Activated naive CD4-positive, alpha-beta T cell treated with Interleukin-2 at 50 U/mL for 16 hours (primary cell): Measurements from ENCODE around the gene CKB.

ENCODE experiments used
- DNase-seq: peaks from one replicate; pipeline ENCODE4 v3.0.0-alpha.2; 2020

The CKB gene

DNA sequence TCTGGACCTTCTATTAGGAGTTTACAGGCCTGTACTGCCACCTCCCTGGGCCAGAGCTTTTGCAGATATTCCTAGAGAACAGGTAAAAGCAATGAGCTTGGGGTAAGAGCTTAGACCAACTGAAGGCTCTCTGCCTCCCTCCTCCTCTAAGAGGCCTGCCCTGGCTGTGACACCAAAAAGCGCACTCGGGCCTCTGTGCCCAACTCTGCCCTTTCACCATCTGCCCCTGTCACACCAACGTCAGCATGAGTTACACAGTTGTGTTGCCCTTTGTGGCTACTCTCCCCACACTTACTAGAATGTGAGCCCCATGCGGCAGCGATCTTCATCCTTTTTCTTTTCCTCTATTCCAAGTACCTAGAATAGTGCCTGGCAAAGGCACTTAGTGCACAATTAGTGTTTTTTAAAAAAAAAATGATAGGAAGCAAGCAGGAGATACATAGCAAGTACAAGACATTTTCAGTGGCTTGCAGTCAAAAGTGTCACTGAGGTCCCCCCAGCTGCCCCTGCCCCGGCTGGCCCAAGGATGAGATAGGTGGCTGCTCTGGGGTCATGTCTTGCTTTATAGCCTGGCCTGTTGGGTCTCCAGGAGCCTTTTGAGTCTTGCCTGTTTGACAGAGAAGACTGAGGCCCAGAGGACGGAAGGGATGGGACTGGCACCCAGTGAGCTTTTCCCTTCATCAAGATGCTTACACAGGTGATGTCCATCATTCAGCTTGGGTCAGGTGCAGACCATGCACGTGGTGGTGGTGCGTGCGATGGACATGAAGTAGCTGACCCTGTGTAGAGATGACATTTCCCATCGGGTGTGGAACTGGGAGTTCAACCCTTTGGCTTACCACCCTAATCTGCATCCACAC, 12.5 kb downstream of the CKB start:
- no peak for DNase-seq

DNA sequence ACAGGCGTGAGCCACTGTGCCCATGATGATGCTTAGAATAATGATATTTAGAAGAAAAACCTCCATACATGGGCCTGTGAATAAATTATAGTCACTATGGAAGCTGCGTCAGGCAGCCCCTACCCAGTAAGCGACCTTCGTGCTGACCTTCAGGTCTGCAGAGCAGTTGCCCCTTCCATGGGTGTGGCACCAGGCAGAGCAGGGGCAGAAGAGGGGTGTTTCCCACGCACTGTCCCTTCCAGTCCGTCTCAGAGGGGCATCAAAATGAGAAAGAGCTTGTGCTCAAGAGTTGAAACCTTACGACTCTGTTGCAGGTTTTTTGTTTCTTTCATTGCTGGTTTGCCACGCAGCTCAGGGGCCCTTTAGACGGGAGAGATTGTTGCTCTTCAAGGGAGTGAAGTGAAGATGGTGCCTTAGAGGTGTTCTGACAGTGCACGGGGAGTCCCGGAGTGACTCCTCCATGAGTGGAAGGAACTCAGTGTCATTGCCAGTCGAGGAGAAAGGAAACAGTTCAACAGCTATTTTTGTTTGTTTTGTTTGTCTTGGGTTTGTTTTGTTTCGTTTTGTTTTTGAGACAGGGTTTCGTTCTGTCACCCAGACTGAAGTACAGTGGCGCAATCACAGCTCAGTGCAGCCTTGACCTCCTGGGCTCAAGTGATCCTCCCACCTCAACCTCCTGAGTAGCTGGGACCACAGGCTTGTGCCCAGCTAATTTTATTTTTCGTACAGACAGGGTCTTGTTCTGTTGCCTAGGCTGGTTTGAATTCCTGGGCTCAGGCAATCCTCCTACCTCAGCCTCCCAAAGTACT, 13.9 kb downstream of the CKB start:
- no peak for DNase-seq

DNA sequence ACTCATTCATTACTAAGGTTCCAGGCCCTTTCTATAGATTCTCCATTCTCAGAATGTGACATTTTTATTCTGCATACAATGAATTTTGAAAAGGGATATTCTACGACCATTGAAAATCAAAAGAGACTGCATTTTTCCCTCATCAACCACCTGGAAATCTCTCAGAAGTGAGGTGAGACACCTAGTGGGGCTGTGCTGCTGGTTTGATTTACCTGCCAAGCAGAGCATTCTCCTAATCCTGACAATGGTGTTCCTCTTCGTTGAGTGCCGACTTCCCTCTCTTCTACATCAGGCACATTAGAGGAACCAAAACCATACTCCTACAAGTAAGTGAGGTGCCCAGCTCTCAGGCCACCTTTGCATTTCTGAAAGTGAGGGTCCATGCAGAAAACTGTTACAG, 14.9 kb downstream of the CKB start:
- DNase-seq = no peak

DNA sequence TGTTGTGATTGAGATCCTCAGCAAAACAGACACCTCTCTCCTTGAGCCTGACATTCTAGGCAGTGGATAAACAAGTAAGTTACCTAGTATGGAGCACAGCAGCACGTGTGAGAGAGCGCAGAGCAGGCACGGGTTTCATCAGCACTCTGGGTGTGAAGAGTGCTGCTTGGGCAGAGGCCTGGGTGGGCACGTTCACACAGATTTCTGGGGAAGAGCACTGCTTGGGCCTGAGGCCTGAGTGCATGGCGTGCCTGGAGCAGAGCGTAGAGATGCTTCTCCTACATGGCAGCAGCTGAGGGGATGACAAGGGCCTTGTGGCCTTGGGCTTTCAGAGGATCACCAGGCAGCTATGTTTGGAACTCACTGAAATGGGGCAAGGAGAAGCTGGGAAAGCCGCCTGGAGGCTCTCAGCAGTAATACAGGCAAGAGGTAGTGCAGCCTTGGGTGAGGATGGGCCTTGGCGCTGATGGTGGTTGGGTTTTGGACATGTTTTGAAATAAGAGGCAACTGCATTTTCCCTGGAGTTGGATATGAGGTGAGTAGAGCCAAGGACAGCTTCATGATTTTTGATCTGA, 17.6 kb downstream of the CKB start:
- DNase-seq = no peak

DNA sequence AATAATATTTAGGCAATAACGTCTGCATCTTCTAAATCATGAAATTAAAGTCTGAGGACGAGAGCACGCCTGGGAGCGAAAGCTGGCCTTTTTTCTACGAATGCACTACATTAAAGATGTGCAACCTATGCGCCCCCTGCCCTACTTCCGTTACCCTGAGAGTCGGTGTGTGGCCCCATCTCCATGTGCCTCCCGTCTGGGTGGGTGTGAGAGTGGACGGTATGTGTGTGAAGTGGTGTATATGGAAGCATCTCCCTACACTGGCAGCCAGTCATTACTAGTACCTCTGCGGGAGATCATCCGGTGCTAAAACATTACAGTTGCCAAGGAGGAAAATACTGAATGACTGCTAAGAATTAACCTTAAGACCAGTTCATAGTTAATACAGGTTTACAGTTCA, 19.3 kb downstream of the CKB start:
- no peak for DNase-seq

DNA sequence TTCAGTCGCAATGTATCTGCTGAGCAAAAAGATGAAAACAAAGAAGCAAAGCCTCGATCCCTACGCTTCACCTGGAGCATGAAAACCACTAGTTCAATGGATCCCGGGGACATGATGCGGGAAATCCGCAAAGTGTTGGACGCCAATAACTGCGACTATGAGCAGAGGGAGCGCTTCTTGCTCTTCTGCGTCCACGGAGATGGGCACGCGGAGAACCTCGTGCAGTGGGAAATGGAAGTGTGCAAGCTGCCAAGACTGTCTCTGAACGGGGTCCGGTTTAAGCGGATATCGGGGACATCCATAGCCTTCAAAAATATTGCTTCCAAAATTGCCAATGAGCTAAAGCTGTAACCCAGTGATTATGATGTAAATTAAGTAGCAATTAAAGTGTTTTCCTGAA, 19.8 kb downstream of the CKB start:
- DNase-seq = no peak

DNA sequence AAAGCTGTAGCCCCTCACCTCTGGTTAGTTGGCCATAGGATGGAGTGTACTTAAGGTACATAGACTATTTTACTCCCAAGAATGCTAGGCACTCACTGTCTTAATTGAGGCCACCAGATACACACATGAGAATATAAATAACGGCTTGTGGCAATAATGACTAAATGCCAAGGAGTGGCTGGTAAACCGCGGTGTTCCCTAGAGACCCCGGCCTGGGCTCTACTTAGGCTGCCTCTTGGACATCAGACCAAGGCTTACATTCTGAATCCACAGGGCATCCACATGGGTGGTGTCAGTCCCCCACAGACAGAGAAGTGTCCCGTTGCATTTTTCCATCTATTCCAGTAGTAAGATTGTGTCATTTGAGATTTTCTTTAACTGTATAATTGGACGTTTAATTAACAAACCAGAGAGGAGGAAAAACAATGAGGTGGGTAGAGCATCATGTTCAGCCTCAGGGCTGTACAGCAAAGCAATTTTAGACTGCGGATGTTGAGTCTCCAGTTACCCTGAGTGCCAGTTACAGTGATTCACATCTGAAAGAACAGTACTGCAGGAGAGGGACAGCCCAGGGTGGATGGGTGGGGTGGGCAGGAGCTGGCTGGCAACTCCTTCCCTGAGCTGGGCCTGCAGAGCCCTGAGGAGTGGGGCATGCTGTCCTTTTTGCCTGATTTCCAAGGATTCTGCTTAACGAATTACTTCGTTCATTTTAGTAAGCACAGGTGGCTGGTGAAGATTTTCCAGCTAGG, 20.5 kb downstream of the CKB start:
- no peak for DNase-seq

DNA sequence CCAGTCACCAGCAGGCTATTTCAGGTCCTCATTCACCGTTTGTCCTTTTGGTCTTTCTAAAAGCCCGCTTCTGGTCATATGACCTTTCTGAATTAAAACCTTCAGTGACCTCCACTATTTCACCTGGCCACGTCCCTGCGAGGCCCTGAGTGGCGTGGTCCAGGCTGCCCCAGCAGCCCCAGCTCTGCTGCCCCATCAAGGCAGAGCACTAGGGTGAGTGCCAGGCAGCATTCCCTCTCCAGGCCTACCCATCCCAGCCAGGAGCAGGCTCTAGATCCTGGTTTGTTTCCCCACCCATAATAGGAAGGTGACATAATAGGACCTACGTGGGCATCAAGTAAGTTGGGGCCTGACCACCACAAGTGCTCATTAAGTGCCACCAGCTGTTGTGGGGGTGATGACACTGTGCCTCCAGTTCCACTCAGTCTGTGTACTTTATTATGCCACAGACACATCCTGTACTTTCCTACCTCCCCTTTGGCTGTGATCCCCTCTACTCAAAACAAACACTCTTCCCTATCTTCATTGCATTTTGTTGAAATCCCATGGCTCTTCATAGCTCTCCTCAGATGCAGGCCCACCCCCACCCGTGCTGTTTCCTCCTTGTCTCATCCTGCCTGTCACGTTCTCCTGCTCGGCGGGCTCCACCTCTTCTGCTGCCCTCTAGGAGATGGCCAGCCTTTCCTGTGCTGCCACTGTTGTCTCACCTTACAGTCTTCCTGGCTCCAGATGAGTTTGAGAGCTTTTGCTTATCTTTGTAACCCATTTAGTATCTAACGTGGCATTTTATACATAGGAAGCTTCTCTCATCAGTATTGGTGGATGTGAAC, 21.4 kb downstream of the CKB start:
- no peak for DNase-seq

DNA sequence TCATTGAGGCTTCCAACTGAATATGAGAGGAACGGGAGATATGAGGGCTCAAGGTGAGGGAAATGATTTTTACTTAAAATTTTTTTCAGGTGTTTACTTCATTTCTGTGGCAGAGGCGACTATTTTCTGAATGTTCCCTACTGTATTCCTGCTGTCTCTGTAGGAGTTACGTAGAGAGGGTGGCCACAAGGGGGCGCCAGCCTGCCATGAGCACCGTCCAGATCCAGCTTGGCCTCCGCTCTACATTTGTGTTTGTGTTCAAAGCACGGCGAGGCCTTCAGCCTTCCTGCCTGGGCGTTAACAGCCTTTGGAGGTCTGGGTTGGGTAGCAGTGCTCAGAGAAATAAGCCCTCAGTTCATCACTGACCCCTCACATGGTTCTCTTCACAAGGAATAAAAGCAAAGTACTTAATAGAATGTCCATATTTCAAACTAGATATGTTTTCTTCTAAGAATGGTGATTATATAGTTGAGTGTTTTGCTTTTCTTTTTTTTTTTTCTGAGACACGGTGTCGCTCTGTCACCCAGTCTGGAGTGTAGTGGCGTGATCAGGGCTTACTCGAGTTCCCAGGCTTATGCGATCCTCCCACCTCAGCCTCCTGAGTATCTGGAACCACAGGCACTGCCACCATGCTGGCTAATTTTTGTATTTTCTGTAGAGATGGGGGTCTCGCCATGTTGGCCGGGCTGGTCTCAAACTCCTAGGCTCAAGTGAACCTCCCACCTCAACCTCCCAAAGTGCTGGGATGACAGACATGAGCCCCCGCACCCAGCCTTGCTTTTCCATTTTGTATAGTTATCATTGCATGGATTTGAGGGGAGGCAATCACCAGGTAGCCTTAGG, 22.3 kb downstream of the CKB start:
- peak; percentile 81 for DNase-seq

DNA sequence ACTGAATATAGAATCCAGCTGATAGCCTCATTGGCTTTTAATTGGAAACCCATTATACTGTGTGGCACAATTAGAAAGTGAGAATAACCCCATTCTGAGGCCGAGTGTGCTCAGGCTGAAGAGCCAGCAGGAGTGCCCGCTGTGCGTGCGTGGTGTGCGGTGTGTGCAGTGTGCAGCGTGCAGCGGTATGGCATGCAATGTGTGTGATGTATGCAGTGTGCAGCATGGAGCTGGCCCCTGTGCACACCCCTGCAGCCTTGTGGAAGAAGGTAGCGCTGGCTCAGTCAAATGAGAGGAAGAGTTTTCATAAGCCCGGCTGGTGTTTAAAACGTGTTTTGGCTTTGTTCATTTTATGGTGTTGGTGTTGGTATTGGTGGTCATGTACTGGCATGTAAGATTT, 22.9 kb downstream of the CKB start:
- DNase-seq = no peak

DNA sequence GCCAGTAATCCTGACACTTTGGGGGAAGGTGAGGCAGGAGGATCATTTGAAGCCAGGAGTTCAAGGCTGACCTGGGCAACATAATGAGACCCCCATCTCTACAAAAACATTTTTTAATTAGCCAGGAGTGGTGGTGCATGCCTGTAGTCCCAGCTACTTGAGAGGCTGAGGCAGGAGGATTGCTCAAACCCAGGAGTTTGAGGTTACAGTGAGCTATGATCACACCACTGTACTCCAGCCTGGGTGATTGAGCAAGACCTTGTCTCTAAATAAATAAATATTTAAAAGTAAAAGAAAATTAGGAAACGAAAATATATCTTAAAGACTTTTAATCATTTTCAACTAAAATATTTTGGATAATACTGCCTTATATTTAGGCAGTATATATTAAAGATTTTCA, 25.9 kb downstream of the CKB start:
- DNase-seq = no peak

DNA sequence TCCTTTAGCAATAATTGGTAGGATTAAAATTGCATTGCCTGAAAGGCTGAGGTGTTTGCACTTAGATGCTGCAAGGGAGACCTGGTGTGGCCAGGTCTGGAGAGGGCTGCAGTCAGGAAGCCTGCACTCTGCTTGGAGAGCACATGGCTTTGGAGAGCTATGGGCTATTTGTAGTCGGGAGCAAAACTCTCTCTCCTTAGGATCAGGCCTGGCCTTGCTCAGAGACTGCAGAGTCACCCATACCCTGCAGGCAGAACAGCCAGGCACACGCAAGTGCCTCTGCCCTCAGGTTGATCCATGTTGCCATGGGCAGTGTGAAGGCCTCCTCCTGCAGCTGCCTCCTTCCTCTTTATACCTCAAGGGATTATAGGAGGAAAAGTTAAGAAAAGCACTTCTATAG, 26.8 kb downstream of the CKB start:
- DNase-seq = no peak

DNA sequence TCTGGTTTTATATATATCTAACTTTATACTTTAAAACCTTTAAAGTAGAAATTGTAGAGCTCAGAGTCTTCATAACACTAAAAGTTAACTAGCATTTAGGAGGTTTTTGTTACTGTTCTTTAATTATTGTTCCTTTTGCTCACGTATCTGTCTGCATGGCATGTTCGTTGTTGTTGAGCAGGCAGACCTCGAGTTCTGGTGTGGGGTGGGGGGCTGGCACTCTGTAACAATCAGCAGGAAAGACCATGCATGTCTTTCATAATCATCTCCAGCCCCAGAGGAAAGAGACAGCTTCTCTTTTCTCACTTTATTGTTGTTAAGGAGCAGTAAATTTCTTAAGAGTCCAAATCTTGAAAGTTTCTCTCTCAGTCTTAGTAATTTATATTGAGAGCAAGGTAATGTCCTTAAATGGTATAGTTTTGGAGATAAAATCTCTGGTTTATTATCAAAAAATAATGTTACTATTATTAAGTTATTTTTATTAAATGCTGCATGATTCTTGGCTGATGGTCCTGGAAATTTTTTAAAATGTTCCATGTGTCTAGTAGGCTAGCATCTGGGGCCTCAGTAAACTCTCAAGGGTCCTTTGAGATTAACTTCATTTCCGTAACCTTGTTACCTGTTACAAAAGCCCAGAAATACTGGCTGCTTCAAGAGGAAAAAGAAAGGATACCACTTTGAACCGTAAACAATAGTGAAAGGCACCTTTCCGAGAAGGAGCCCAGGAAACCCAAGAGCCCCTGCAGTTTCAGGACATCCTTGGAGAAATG, 30.3 kb downstream of the CKB start:
- DNase-seq = no peak

DNA sequence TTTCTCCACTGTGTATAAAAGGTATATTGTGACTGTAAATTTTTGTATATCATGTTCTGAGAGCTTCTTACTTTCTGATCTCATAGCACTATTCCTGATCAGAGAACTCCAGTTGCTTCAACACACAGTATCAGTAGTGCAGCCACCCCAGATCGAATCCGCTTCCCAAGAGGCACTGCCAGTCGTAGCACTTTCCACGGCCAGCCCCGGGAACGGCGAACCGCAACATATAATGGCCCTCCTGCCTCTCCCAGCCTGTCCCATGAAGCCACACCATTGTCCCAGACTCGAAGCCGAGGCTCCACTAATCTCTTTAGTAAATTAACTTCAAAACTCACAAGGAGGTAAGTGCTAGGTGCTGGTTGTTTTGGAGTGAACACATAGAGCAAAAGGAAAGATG, 30.9 kb downstream of the CKB start:
- DNase-seq = no peak

DNA sequence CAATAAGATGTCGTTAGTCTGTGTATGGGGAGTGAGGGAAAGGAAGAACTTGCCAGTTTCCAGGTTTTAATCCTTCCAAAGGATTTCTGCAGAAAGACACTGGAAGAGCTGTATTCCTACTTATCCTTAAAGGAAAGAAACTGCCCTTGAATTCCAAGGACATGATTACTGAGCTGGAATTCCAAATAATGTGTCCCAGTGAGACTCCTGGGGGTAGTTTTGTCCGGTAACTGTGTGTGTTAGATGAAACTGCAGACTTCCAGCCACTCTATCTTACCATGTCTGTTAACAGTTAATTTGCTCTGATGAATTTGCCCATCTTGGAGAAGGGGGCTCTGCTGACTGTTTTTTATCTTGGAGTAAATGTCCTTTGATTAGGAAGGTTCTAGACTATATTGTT, 33.0 kb downstream of the CKB start:
- no peak for DNase-seq

DNA sequence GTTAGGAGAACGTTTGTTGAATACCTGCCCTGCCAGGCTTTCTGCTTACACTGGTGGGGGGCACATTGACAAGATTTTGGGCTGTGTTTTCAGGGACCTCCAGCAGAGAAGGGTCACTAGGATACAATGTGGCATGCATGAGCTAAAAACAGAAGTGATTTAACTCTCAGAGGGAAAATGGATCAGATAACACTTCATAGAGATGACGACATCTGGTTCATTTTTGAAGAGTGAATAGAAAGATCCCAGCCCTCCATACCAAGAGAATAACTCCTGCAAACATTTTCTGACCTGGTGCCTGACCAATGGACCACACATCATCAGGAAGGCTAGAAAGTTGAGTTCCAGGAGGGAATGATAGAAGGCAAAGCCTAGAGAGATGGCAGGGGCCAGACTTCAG, 33.7 kb downstream of the CKB start:
- DNase-seq = no peak

DNA sequence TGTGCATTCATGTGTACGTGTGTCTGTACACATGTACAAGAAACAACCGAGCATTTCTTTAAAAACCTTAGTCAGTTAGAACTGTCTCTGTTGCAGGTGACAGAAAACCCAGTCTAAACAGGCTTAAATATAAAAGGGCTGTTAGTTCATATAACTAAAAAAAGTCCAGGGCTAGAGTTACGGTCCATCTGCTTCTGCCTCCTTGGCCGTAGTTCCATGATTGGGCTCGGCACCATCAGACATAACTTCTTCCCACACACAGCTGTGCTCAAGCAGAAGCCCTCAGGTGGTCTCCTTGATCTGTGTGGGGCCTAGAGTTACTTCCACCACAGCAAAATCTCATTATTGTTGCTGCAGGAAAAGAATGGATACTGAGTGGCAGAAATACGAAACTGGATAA, 34.6 kb downstream of the CKB start:
- no peak for DNase-seq

DNA sequence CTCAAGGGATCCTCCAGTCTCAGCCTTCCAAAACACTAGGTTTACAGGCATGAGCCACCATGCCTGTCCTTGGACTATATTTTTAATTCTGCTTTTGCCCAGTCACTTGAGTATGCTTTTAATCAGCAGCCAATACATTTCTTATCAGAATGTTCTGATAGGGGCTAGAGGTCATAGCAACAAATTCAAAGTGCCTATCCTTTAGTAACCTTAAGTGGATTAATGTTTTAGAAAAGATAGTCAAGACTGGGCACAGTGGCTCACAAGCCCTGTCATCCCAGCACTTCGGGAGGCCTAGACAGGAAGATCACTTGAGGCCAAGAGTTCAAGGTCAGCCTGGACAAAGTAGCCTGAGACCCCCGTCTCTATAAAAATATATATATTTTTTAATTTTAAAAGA, 37.1 kb downstream of the CKB start:
- no peak for DNase-seq

DNA sequence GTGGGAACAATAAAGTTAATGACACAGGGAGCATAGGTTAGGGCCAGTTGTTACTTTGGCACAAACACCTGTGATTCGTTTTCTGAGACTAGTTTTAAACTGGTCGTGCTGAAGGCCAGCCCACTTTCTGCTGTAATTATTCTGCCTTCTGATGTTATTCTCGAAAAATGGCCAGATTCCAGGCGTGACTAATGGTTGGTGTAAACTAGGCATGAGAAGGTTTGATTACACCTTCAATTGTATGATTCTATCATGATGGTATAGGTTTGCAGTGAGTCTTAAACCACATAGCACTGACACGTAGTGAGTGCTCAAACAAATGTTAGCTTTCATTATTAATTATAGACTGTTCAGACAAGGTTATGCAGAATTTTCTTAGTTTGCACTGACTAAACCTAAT, 39.0 kb downstream of the CKB start:
- DNase-seq = no peak

DNA sequence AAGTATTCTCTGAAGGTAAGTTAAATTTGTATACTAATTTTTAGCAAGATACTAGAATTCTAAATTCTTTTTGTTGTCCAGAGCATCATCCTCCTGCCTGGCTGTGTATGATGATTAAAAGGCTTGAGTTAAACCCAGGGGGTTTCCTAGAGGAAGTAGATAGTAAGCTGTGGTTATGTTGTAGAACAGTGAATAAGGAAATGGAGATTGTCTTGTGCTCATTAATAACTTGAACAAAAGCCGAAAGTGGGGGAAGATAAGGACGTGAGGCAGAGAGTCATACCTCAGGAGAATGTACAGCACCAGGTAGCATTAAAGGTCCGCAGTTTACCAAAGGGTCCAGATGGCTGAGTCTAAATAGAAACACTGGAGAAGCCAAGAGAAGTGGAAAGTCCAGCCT, 42.0 kb downstream of the CKB start:
- DNase-seq = no peak

DNA sequence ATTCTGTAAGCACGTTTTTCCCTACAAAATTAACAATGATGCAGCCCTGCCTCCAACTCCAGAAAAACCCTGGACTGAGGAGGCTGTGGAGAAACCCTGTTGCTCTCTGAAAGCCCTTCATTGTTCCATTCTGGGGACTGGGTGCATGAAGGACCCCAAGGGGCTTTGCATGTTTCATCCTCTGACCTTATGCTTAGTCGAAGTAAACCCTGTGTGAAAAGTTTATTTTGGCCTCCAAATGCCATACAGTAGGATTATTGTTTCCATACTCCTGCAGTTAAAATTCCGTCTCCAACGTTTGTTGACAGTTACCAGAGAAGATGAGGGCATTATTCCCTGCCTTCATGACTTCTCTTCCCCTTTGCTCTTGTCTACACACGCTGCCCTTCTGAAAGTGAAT, 46.0 kb downstream of the CKB start:
- DNase-seq = no peak
